ENCODE measurements around the gene TERF2IP.
A peak's percentile ranks its signal among the peaks of the same experiment; 100 is the strongest.

DNA sequence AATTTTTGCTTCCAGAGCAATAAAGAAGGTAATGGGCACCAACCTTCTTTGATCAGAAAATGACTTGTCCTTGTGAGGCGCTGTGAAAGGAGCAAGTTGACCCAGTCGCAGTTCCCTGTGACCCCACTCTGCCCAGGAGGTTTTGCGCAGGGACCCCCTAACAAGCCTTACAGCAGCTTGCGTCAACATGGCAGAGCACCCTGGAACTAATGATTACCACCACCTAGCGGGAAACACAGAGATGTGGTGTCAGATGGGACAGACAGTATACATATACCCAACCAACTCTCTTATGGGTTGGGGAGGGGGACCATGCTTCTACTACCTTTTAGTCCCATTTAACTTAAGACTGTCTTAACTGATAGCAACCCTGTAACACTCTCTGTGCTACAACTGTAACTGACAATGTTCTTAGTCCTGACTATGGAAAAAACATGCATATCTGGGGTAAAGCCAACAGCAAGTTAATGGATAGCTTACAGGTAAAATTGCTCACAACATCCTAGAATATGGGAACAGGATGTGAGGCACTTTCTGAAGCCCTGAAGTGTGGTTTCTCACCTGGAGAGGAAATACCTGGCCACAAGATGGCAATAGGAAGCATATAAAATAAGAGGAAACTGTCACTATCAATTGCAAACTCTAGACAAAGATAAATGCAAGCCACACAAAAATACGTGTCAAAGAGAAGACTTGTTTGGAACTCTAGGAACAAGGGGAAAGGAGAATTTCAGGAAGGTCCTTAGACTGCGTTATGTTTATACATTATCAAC is 3.1 kb upstream of the TERF2IP start:
- peak; percentile 66 for TF ChIP-seq CTCF (conservative IDR thresholded peaks at IDR 0.05; ENCODE audit: low read length)
- TF ChIP-seq EZH2phosphoT487 (IDR thresholded peaks at IDR 0.05; ENCODE audit: borderline replicate concordance, low read depth, low read length), result no peak

All from OCI-LY7 (cell line).